Stimulated activated CD4-positive, alpha-beta T cell treated with anti-CD3 and anti-CD28 coated beads, Interleukin-2, amount 100 ng/mL, for 4 hours (primary cell): ENCODE measurements around the gene PDIK1L.

ENCODE experiments used
- DNase-seq: peaks from one replicate; pipeline ENCODE4 v3.0.0-alpha.2; 2020; ENCODE audit warnings: low read depth

The PDIK1L gene

GRCh38 chr1:26122988-26123973 lies 11.7 kb downstream of the PDIK1L start:
- DNase-seq = no peak

GRCh38 chr1:26124418-26125331 lies 13.1 kb downstream of the PDIK1L start:
- DNase-seq = no peak

- DNase-seq = no peak
These were observed 13.8 kb downstream of the PDIK1L start for GRCh38 chr1:26125382-26125781.

DNA sequence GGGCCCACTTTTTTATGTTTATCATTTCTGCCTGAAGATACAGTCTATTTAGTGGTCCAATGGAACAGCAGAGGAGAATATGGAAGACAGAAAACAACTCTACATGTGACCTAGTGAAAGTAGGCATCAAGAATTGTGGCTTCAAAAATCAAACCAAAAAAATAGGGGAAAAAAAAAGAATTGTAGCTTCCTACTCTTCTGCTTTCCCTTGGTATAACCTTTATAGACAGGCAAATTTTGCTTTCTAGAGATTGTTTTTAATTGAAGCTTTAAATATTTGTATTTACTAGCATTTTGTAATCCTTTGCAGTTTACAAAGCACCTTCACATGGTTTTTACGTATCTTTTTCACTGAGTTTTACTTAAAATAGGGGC lies 14.3 kb downstream of the PDIK1L start:
- DNase-seq = no peak

DNA sequence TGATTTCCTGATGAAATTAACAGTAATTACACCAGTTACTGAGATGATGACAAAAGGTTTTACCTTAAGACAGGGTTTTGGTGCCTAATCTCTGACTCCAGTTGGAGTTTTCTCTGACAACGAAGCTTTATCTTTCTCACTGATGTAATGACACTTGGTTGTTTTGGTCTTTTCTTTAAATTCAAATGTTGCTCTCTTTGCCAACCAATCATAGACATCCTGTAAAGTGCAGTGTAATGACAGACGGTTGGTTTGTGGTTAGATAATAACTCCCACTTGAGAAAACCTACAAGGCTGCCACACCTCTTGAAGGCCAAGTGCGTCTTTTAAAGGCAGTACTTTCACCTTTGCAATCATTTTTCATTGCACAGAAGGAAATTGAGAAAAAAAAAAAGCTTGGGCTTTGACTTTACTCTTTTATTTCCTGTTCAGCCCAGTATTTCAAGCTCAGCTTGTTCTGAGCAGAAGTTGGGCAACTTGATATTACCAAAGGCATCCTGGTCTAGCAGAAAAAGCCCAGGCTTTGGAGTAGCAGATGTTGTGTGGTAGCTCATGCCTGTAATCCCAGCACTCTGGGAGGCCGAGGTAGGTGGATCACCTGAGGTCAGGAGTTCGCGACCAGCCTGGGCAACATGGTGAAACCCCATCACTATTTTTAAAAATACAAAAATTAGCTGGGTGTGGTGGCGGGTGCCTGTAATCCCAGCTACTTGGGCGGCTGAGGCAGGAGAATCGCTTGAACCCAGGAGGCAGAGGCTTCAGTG lies 14.9 kb downstream of the PDIK1L start:
- DNase-seq = peak; percentile 35

GRCh38 chr1:26127235-26128163 lies 15.9 kb downstream of the PDIK1L start:
- no peak for DNase-seq

GRCh38 chr1:26129778-26130177 lies 18.2 kb downstream of the PDIK1L start:
- no peak for DNase-seq

- no peak for DNase-seq
These were observed 19.1 kb downstream of the PDIK1L start for GRCh38 chr1:26130695-26131094.

- DNase-seq = no peak
These were observed 20.7 kb downstream of the PDIK1L start for GRCh38 chr1:26132128-26132833.

GRCh38 chr1:26132834-26133167 lies 21.2 kb downstream of the PDIK1L start:
- no peak for DNase-seq

- no peak for DNase-seq
These were observed 22.8 kb downstream of the PDIK1L start for GRCh38 chr1:26134466-26134865.

DNA sequence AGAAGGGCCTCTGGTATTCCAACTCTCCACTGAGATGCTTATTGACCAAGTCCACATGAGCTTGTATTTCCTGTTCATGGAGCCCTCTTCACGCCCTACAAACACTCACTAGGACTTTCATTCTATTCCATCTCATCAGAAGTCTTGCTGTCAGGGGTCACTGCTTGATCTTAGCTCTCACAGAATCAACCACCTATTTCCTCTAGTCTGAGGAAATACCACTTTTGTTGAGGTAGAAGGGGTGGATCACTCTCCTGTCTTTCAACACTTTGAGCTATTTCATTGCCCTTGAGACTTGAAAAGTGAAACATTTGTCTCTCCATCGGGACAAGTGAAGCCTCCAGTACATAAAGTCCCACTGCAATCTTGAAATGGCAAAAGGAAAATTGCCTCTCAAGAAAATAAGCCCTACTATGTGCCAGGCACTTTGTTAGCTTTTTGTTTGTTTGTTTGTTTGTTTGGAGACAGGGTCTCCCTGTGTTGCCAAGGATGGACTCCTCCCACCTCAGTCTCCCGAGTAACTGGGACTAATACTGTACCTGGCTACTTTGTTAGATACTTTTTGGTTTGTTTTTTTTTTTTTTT lies 27.4 kb downstream of the PDIK1L start:
- no peak for DNase-seq

DNA sequence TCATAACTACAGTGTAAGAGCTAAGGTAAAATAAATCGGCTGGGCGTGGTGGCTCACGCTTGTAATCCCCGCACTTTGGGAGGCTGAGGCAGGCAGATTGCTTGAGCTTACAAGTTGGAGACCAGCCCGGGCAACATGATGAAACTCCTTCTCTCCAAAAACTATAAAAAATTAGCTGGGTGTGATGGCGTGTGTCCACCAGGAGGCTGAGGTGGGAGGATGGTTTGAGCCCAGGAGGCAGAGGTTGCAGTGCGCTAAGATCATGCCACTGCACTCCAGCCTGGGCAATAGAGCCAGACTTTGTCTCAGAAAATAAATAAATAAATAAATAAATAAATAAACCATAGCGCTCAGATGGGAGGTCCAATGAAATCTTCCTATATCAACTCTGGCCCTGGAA lies 30.5 kb downstream of the PDIK1L start:
- DNase-seq = no peak

- DNase-seq = peak; percentile 59
These were observed 33.7 kb downstream of the PDIK1L start for GRCh38 chr1:26145041-26145959.

GRCh38 chr1:26145960-26146294 lies 34.3 kb downstream of the PDIK1L start:
- DNase-seq = no peak

- no peak for DNase-seq
These were observed 37.3 kb downstream of the PDIK1L start for GRCh38 chr1:26148887-26149286.

DNA sequence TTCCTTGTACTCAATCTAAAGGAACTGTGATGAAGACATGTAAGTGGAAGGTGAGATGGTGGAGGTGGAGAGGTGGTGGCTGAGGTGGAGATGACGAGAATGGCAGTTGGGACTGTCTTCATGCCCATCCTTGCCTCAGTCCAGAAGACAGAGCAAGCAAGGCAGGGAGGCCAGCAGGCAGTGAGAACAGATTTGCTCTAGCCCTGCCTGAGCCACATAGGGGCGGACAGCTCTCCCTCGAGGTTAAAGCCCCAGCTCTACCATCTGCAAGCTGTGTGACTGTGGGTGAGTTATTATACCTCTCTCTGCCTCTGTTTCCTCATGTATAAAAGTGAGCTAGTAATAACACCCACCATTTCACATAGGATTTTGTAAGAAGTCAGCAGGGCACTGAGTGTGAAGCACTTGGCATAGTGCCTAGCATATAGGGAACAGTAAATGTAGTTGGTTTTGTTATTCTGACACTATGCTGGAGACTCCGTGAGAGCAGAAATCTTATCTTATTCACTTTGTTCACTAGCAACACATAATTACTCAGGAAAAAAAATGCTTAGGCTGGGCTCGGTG lies 42.4 kb downstream of the PDIK1L start:
- DNase-seq = no peak

DNA sequence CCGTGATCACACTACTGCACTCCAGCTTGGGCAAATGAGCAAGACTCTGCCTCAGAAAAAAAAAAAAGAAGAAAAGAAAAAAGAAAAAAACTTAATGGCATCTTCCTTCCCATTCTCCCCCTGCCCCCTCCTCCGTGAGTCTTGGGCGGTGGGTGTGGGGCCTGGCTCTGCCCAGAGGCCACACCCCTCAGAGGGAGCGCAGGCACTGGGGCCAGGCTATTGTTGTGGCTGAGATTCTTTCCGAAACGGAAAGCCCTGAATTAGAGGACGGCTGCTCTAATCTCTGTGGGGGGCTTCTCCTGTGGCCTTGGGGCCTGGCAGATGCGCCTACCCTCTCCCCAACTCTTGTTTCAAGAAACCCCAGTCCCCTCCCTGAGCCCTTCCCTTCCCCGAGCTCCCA lies 43.1 kb downstream of the PDIK1L start:
- DNase-seq = no peak
